Stimulated activated CD8-positive, alpha-beta memory T cell treated with anti-CD3 and anti-CD28 coated beads, Interleukin-12 subunit alpha, Interleukin-12 subunit beta, amount 100 ng/mL, for 24 hours (primary cell): Measurements from ENCODE around the gene ASCC1.
"Not testable (repeated sequence)": the region's sequence is repeated elsewhere in the genome, so short reads cannot be mapped to it uniquely, and the experiment has no call there.

Experiments
- DNase-seq: peaks from one replicate; pipeline ENCODE4 v3.0.0-alpha.2; 2020; ENCODE audit errors: extremely low read depth

The ASCC1 gene

DNA sequence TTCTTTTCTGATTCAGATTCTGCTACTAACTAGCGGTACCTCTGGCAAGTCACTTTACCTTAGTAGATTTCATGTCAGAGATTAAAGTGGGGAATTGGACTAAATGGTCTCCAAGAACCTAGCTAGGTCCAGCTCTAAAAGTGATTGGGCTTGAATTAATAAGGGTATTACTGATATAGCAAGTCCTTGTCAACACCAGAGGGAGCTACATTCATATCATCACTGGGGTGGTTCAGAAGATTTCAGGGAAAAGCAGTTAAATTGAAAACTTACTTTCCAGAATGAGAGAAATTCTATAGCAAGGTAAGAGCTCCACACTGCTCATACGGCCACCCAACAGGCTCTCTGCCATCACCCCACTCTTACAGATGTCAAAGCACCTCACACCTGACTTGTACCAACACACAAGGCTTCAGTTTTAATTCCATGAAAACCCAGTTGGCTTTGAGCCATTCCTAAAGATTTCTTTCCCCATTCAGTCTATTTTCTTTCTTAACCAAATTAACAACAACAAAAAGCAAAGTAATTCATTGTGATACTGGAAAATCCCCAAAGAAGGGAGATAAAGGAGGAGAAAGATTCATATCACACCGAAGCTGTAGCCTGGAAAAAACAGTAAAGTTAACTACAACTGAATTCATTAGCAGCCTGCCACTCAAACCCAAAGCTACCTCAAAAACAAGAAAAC lies 89.7 kb downstream of the ASCC1 start:
- no peak for DNase-seq

DNA sequence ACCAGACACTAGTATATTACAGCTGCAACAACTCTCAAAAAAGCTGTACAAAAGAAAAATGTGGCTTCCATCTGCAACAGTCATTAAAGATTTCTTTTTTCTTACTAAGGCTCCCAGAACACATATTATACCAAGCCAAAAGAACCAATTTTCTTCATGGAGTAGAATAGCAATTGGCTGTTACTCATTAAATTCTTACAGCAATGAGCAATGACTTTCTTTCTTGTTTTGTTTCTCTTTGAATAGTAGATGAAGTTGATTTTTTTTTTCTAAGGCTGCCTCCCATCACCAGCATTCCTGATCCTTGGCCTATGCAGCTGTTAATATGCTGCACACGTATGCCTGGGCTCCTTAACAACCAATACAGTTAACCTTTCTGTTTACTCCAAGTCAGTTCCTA lies 91.1 kb downstream of the ASCC1 start:
- DNase-seq: no peak

DNA sequence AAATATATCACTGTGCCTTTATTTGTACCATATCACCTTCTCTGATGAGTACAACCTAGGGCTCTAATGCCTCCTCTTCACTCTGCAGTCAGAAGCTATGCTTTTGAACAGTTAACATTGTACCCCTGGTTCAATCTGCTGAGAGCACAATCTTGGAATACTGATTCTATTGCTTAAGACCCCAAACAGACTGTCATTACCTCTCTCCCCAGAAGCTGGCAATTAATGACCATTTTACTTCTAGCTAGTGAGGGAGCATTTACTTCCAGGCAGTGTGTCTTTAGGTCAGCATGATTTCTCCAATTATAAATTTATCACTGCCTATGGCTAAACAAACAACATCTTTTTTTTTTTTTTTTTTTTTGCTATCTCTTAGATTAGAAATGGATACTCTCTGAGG lies 91.7 kb downstream of the ASCC1 start:
- DNase-seq: no peak

DNA sequence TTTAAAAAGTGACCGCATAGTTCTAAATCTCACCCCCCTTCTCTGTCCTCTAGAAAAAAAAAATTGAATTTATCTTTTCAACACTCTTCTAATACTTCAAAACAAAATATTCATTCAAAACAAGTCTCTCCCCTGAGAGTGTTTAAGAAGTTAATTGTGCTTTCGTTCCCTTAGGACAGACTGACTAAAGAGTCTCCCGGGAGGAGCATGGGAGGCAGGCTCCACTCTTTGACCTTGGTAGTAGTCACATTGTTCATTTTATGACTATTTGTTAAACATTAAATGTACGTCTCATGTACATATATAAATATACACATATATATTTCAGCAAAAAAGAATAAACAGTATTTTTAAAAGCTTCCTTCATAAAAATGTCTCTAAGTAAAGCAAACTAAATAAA lies 92.5 kb downstream of the ASCC1 start:
- no peak for DNase-seq

DNA sequence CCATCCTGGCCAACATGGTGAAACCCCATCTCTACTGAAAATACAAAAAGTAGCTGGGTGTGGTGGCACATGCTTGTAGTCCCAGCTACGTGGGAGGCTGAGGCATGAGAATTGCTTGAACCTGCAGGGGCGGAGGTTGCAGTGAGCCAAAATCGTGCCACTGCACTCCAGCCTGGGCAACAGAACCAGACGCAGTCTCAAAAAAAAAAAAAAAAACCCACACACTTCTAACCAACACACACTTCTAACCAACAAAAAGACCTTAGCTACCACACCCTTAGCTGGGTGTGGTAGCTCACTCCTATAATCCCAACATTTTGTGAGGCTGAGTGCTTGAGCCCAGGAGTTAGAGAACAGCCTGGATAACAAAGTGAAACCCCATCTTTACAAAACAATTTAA lies 93.9 kb downstream of the ASCC1 start:
- DNase-seq: no peak

DNA sequence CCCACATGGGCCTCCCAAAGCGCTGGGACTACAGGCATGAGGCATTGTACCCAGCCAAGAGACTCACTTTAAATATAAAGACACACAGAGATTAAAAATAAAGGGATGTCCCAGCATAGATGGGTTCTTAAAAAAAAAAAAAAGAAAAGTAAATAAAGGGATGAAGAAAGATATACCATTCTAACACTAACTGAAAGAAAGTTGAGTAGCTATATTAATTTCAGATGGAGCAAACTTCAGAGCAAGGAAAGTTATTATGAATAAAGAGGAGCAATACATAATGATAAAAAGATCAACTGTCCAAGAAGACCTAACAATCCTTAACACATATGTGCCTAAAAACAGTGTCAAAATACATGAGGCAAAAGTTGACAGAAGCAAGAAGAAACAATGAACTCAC lies 94.7 kb downstream of the ASCC1 start:
- DNase-seq: no peak

DNA sequence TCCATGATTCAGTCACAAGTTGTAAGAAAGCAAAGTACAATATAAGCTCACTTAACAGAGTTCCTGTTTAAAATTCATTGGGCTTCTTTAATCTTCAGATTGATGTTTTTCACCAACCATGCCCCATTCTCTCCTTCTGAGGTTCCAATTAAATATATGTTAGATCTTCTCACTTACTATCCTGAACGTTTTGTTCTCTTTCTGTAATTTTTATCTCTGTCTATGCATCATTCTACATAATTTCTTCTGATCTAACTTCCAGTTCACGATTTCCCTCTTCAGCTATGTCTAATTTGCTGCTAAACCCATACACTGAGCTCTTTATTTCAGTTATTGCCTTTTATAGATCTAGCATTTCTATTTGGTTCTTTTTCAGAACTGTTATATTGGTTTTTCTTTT lies 99.7 kb downstream of the ASCC1 start:
- DNase-seq: no peak

DNA sequence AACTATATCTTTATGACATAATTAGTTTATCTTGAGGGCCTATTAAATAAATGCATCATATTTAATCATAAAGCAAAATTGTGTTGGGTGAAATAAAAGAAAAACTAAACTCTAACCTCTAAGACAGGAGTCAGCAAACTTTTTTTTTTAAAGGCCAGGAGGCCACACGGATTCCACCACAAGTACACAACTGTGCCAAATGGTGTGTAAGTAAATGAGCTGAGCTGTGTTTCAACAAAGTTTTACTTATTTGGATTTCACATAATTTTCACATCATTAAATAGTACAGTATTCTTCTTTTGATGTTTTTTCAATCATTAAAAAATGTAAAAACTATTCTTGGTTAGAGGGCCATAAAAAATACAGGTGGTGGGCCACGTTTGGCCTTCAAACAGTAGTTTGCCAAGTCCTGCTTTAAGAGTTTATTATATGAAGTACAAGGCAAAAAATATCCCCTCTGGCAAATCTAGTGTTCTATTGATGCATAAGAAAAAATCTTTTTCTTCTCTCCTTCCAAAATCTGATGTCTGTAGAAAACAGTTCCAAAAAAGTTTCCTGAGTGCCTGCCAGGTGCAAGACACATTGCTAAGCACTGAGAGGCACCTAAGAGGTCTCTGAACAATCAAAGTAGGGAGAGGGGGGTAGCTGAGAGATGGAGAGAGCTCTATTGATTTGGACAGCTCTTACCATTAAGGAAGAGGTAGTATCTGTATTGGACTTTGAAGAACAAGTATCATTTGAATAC lies 101.2 kb downstream of the ASCC1 start:
- no peak for DNase-seq

DNA sequence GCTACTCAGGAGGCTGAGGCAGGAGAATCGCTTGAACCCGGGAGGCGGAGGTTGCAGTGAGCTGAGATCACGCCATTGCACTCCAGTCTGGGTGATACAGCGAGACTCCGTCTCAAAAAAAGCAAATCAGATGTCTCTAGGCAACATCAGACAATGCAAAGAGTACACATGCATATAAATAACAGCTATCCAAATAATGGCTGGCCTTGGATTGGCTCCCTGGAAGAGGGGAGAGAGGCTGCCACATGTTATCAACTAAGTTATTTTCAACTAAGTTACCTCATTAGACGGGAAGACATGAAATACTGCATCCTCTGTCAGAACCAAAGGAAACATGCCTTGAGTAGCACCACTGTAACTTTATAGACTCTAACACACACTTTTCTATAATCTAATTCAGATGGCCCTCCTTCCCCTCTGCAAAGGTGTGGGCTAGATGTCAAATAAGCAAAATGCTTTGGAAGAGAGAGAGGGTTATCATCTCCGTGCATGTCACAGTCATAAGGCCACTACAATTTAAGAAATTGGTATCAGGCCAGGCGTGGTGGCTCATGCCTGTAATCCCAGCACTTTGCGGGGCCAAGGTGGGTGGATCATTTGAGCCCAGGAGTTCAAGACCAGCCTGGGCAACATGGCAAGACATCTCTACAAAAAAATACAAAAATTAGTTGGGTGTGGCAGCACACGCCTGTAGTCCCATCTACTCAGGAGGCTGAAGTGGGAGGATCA lies 105.2 kb downstream of the ASCC1 start:
- no peak for DNase-seq

DNA sequence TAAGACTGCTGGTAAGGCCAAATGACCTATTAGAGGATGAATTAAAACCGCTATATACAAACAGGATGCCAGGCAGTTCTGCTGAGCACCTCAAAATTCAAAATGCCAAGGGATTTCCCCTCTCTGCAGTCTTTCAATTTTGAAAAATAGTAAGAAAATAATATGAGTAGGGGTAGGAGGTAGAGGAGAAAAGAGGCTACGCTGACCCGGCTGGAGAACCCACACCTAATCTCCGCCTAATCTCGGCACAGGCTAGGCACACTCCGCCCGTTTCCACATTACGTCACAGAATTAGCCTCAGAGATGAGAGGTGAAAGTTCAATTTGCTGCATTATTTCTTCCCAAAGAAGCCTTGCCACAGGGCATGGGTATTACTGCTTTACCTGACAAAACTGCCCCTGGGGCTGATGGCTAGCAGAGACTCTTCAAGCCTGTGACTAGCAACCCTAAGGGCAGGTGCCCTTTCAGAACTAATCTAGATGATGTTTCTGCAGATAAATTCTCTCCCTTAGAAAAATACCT lies 106.4 kb downstream of the ASCC1 start:
- DNase-seq: no peak

DNA sequence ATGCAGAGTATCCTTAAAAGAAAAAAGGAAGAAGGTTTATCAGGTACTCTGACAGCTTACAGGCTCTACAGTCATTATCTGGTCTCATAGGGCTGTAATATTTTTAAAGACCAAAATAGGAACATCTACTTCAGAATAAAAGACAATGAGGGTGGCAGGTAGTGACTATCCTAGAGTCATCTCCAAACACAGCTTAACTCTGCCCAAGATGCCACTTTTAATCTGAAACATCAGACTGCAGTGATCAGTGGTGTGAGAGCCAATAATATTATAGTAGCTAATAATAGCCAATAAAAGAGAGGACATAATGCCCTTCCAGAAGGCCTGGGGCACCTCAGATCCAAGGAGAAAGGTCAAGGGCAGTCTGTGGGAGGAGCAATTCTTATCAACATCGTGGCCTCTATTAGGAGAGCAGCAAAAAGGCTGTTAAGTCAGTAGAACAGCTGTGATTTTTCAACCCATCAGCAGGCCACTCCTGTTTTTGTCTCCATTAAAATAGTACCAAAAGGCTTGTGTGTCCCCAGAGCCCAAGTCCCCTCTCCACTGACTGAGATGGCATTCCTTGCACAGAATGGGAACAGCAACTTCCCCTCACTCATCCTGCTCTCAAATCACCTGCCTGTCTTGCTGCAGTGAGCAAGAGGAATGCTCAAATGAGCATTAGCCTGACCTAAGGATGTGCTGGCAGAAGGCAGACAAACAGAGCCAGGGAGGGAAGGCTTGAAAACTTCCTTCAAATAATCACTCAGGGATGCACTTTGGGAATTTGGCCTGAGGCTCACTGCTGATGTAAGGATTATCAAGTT lies 107.0 kb downstream of the ASCC1 start:
- DNase-seq: no peak

DNA sequence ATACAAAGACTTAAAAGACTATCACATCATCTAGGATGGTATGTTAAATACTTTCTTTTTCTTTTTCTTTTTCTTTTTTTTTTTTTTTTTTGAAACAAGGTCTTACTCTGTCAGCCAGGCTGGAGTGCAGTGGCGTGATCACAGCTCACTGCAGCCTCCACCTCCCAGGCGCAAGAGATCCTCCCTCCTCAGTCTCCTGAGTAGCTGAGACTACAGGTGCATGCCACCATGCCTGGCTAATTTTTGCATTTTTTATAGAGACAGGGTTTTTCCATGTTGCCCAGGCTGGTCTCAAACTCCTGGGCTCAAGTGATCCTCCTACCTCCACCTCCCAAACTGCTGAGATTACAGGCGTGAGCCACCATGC lies 108.1 kb downstream of the ASCC1 start:
- not testable (repeated sequence) for DNase-seq

DNA sequence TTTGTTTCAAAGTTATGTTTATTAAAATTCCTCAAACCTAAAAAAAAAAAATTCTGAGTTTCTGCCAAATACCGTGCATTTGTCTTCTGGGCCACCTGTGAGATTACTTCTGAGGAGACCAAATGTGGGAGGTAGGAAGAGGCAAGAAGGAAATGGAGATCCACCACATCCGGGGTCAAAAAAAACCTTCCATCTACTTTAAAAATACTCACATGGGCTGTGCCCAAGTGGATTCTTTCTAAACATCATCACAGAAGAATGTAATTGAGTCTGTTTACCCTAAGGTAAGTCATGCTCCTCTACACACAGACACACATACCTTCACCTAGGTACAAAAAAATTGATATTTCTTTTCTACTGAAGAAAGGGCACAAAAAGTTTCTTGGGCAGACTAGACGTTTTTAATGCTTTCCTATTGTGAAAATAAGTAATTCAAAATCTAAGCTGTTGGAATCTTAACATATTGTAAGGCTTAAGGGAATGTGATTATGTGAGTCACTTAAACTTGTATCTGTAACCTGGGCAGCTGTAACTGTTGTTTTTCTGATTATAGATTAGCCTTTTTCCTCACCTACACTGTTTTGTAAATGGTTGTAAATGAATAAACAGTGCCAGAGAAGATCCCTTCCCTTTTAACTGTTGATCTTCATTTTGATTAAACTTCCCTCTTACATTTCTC lies 108.6 kb downstream of the ASCC1 start:
- no peak for DNase-seq

DNA sequence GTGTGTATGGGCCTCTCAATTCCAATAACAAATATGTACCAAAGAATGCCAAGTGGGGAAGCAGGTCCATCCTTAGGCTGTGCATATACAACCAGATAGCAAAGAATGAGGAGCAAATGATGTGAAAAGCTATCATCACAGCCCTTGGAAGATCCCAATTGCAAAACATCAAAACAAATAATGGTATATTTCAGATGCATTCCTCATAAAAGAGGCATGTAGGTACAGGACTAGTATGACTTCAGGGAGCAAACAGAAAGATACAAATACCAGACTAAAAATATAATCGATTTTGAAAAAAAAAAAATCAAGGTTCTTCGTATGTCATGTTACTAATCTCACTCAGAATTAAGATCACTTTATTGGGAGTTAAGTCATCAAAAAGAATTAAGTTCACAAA lies 109.2 kb downstream of the ASCC1 start:
- DNase-seq: no peak

DNA sequence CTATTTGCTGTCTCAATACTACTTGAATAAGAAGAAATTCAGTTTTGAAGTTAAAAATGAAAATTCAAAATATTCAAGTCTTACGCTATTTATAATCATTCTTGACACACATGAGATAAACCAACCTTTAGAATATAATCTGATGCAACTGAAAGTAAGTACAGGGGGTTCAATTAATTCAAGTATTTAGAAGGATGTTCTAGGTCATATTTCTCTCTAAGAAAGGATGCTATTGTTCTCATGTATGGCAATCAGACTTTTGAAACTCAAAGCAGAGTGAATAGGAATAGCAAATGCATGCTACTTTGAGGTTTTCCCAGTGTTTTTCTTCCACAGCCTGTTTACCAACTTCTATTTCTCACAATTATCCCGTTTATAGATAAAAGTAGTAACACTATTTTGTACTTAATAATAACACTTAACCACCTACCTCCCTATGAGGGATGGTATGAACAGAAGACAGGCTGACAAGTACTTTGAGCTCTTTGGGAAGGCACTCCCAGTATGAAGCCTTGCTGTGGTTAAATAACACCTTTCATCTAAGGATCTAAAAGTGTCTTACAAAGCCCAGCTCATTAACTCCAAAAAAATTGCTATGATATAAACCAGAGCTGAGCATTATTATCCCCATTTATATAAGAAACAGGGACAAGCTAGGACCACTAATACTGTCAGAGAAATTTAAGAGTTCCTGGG lies 109.8 kb downstream of the ASCC1 start:
- DNase-seq: no peak

DNA sequence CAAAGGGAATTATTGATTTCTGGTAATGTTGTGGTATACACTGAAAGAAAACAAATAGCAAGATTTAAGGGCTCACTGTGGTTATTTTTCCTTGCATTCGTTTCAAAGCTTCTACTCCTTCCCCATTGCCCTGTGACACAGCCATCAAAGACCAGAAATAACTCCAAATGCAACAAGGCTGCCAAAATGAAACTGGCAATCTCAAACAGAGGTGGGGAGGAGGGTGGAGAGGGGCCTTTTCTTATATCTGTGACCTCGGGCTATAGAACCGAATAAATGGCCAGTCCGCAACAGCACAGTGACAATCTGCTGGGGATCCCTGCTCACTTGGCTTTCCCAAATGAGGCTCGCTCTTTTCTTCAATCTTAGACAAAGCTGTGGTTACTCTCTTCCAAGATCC lies 110.4 kb downstream of the ASCC1 start:
- no peak for DNase-seq

DNA sequence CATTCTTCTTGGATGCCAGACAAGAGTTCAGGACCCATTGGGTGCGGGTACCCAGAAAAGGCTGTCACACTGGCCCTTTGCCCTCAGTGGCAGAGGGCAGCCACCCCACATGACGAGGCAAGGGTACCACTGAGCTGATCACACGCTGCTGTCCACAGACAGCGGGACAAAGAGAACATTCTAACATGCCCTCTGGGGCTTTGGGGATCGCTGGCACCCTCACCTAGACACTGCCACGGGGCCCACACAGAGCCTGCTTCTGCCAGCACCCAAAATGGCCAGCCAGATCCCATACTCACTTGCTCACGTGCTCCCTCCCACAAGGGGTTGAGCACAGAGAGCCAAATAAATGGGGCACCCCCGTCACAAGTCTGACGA lies 111.0 kb downstream of the ASCC1 start:
- no peak for DNase-seq

DNA sequence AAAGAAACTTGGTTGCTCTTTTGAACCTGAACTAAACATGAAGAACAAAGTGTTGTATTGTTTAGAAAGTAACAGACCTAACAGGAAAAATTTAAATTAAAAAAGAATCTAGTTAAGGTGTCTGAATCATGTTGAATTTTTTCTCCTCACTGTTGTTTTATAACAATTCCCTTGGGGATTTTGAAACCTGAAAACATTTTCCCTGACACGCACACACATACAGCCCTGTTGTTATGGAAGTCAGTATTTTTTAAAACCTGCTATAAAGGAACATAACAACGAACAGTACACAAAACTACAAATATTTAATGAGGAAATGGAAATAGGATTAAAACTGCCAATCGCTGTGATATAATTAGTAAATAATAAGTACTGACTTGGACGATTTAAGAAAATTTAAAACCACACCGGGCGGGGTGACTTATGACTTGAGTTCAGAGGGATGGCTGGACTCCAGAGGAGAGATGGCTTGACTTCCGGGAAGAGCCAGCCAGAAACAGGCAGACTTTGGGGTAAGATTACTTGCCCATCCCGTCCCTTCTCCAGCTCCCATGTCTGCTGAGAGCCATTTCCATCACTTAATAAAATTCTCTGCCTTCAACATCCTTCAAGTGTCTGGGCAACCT lies 111.5 kb downstream of the ASCC1 start:
- DNase-seq: no peak

DNA sequence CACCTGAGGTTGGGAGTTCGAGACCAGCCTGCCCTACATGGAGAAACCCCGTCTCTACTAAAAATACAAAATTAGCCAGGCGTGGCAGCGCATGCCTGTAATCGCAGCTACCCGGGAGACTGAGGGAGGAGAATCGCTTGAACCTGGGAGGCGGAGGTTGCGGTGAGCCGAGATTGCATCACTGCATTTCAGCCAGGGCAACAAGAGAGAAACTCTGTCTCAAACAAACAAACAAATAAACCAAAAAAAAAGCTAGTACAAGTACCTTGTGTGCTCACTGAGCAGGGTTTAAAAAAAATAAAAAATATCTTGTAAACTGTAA lies 116.5 kb downstream of the ASCC1 start:
- DNase-seq: no peak

DNA sequence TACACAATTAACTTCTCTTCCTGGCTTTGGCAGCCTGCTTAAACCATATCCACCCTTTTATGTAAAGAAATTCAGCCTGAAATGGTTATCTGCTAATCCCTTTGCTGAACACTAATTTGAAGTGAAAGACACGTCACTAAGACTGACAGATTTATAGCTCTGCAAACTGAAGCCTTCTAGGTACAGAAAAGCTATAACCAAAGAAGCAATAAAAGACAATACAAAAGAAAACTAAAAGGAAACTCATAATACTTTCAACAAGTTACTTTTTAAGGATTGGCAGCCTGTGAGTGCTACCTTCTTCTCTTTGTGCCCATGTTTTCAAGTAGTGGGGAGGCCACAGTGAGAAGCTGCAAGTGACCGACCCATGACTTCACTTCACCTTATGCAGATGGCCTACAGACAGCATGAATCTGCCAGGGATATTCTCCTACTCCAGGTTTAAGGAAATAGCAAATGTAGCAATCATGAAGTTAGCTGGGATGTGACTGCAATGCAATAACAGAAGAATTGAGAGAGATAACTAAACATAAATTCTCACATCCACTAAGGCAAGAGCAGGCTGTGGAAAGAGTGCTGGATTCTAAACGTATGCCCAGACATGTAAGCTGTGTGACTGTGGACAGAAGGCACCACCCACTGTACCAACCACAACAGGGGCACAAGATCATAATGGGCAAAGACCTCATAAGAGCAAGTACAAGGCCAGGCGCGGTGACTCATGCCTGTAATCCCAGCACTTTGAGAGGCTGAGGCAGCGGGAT lies 117.1 kb downstream of the ASCC1 start:
- DNase-seq: no peak
